GM20431 (cell line): Measurements from ENCODE around the gene TFDP3.

Experiments
- in situ Hi-C: fragments of 300-500 bp; cut with MseI, MboI; formaldehyde crosslinking; loops from one replicate; pipeline ENCODE4 v1.15.0; 2020; ENCODE audit warnings: low sequenced_read_pairs; ENCODE audit not compliant: unreplicated experiment

TFDP3 gene

GRCh38 chrX:133218329-133218728 is at the start of gene TFDP3:
Gene TFDP3 (minus strand): TSS chrX:133218354. CDS start chrX:133218259, 95 bp downstream.
- in situ Hi-C loops = no loop called here

GRCh38 chrX:133267621-133268020 is 49.5 kb upstream of the TFDP3 start:
- in situ Hi-C loops = no loop called here

- in situ Hi-C loops = no loop called here
These were observed 47.2 kb upstream of the TFDP3 start for GRCh38 chrX:133265331-133265730.

- in situ Hi-C loops = no loop called here
These were observed 40.3 kb upstream of the TFDP3 start for GRCh38 chrX:133258481-133258880.

- in situ Hi-C loops = no loop called here
These were observed 36.5 kb upstream of the TFDP3 start for GRCh38 chrX:133254666-133255065.

GRCh38 chrX:133251204-133251603 is 33.0 kb upstream of the TFDP3 start:
- in situ Hi-C loops = no loop called here

- in situ Hi-C loops = no loop called here
These were observed 32.3 kb upstream of the TFDP3 start for GRCh38 chrX:133250184-133251100.

GRCh38 chrX:133249266-133250058 is 31.3 kb upstream of the TFDP3 start:
- in situ Hi-C loops = no loop called here

GRCh38 chrX:133248177-133248576 is 30.0 kb upstream of the TFDP3 start:
- in situ Hi-C loops = no loop called here

- in situ Hi-C loops = no loop called here
These were observed 28.8 kb upstream of the TFDP3 start for GRCh38 chrX:133246921-133247320.

GRCh38 chrX:133235830-133236229 is 17.7 kb upstream of the TFDP3 start:
- in situ Hi-C loops = no loop called here

- in situ Hi-C loops = no loop called here
These were observed 14.2 kb upstream of the TFDP3 start for GRCh38 chrX:133232331-133232730.

- in situ Hi-C loops = no loop called here
These were observed 11.2 kb upstream of the TFDP3 start for GRCh38 chrX:133229361-133229760.

GRCh38 chrX:133215747-133216146 is 2.4 kb downstream of the TFDP3 start:
- in situ Hi-C loops = no loop called here

- in situ Hi-C loops = no loop called here
These were observed 3.1 kb downstream of the TFDP3 start for GRCh38 chrX:133215017-133215416.

- in situ Hi-C loops = no loop called here
These were observed 3.9 kb downstream of the TFDP3 start for GRCh38 chrX:133214301-133214700.

GRCh38 chrX:133213117-133213516 is 5.0 kb downstream of the TFDP3 start:
- in situ Hi-C loops = no loop called here

- in situ Hi-C loops = no loop called here
These were observed 10.4 kb downstream of the TFDP3 start for GRCh38 chrX:133207751-133208150.

GRCh38 chrX:133191739-133192039 is 26.5 kb downstream of the TFDP3 start:
- in situ Hi-C loops = no loop called here

GRCh38 chrX:133190877-133191738 is 27.0 kb downstream of the TFDP3 start:
- in situ Hi-C loops = no loop called here
